Stomach (tissue), 9 donors: Measurements from ENCODE around the gene CYB5R4. TPM values are rescaled to one million over a fixed set of nuclear protein-coding genes. Genes with fewer than 3 reads are reported as not detected.

Source experiments
- DNase-seq, 2 donors: peaks; one replicate each; pipeline versions ENCODE4 v3.0.0 to v3.0.0-alpha.2; 2013 to 2019
- H3K27ac ChIP-seq, 5 donors: fragments of 200-600 bp in 4 of 5; sonication (generic) in 4 of 5; one replicate each; pipeline ENCODE4 v1.5.1; 2013 to 2019; ENCODE audit warnings: mild to moderate bottlenecking in 1 of 5, moderate library complexity in 1 of 5
- H3K27me3 ChIP-seq, 3 donors: fragments of 200-600 bp; sonication (generic); one replicate each; pipeline ENCODE4 v1.5.1; 2017 to 2019; ENCODE audit warnings: mixed run types in 1 of 3
- H3K36me3 ChIP-seq, 4 donors: fragments of 200-600 bp; sonication (generic); 1 replicate in 3 of 4; 2 replicates in 1 of 4; pipeline ENCODE4 v1.5.1; 2016 to 2019
- H3K4me1 ChIP-seq, 4 donors: fragments of 200-600 bp; sonication (generic); one replicate each; pipeline ENCODE4 v1.5.1; 2016 to 2019
- H3K4me3 ChIP-seq, 4 donors: fragments of 200-600 bp; sonication (generic) in 3 of 4; one replicate each; pipeline ENCODE4 v1.5.1; 2016 to 2019; ENCODE audit warnings: mild to moderate bottlenecking in 1 of 4
- H3K9me3 ChIP-seq, 4 donors: fragments of 200-600 bp; sonication (generic); one replicate each; pipeline ENCODE4 v1.5.1; 2016 to 2019
- CTCF ChIP-seq, 7 experiments: fragments of 450-650 bp in 4 of 7; fragments of 200-600 bp in 3 of 7; sonication (generic) in 3 of 7; IDR thresholded peaks; one replicate each; pipeline ENCODE4 v1.5.1; 2016 to 2019; ENCODE audit warnings: antibody characterized with exemption in 7 of 7, control low read depth in 2 of 7, mild to moderate bottlenecking in 1 of 7
- EP300 ChIP-seq: sonication (generic); formaldehyde crosslinking; IDR thresholded peaks from one replicate; pipeline ENCODE4 v1.6.1; 2017; ENCODE audit warnings: antibody characterized with exemption
- POLR2A ChIP-seq, 4 donors: fragments of 450-650 bp; IDR thresholded peaks; one replicate each; pipeline ENCODE4 v1.6.1; 2016; ENCODE audit warnings: antibody characterized with exemption in 4 of 4, control low read depth in 2 of 4, mild to moderate bottlenecking in 1 of 4, moderate library complexity in 1 of 4
- POLR2AphosphoS5 ChIP-seq, 3 donors: sonication (generic); formaldehyde crosslinking; IDR thresholded peaks; one replicate each; pipeline ENCODE4 v1.6.1; 2016; ENCODE audit warnings: antibody characterized with exemption in 3 of 3
- WGBS, 5 donors: extraction: QIAGEN DNeasy Blood & Tissue Kit in 3 of 5; methylation state at CpG; one replicate each; pipeline versions ENCODE4 v1.1.5 to v1.1.7; 2013 to 2018; 5-methylcytosine and 5-hydroxymethylcytosine counted together
- intact Hi-C: fragments of 100-400 bp; cut with DNase I; formaldehyde crosslinking; loops from one replicate; pipeline ENCODE4 v1.15.1; 2023; ENCODE audit warnings: low total_unique reads
- polyA plus RNA-seq, 3 donors: library from polyadenylated mRNA; stranded (reverse); fragments of 200-250 nt; gene quantifications; one replicate each; pipeline ENCODE4 v1.2.3, GENCODE V29; 2013
- total RNA-seq, 5 donors: library from RNA; depleted of rRNA; stranded (reverse); fragments of >200 nt; gene quantifications; one replicate each; pipeline versions ENCODE4 v1.1.0 to v1.2.3, GENCODE V29; 2014 to 2016
- donor health status: healthy with polysubstance abuse.
- donor health status: Bipolar disorder and iron deficiency.
- donor health status: healthy.

The CYB5R4 gene
- total and polyA plus RNA-seq, 8 donors: 0.89 to 50.7 (median 12.4) TPM

DNA sequence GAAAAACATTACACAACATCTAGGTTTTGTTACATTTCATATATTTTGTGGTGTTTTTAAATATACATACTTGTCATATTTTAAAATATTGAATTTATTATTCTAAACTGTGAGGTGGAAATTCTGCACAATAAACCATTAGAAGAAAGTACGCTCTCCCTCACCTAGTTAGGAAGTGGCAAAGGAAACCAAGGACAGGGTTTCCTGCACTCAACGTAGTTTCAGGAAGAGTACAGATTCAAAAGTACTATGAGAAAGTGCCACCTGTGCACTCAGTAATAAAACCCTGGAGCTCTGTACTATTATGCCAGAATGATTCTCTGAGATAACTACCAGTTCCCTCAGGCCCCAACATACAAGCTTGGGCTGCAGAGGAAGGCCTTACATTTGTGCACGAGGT lies 119.5 kb downstream of the CYB5R4 start:
- no peak overlapping the region for H3K27ac ChIP-seq
- TF ChIP-seq POLR2A (IDR thresholded peaks at IDR 0.05) (no peak), EP300 (no peak), POLR2AphosphoS5 (IDR thresholded peaks at IDR 0.05) (no peak), CTCF (IDR thresholded peaks at IDR 0.05) (no peak)
- intact Hi-C loops: no loop called here
- no peak for DNase-seq
- peaks cover 0 to 13% (median 4%) of the 10 kb centered on the region in 4 donors for H3K36me3 ChIP-seq
- H3K4me1 ChIP-seq: peaks cover 0 to 3% (median 0%) of the 10 kb centered on the region in 4 donors
- H3K27me3 ChIP-seq: no peaks in the 10 kb centered on the region
- H3K9me3 ChIP-seq: peaks cover 0 to 8% (median 0%) of the 10 kb centered on the region in 4 donors
- WGBS, 5 donors: 64 to 74% (median 74%) methylated on average over 3 of the region's 3 CpGs
- H3K4me3 ChIP-seq: no peak overlapping the region

- Histone ChIP-seq H3K27me3 (no peaks in the 10 kb centered on the region), H3K9me3 (peaks cover 0 to 8% (median 0%) of the 10 kb centered on the region in 4 donors), H3K27ac (no peak overlapping the region), H3K4me1 (no peaks in the 10 kb centered on the region), H3K4me3 (no peak overlapping the region), H3K36me3 (peaks cover 0 to 24% (median 8%) of the 10 kb centered on the region in 4 donors)
- TF ChIP-seq EP300: no peak
- no peak for TF ChIP-seq CTCF (IDR thresholded peaks at IDR 0.05)
- no peak for TF ChIP-seq POLR2A (IDR thresholded peaks at IDR 0.05)
- TF ChIP-seq POLR2AphosphoS5 (IDR thresholded peaks at IDR 0.05): no peak
- intact Hi-C loops: no loop called here
- no peak for DNase-seq
- 60 to 100% (median 95%) methylated on average over 1 of the region's 1 CpG for WGBS, 5 donors
These were observed 124.9 kb downstream of the CYB5R4 start for GRCh38 chr6:83984411-83984810.

- 80 to 91% (median 86%) methylated on average over 1 of the region's 1 CpG for WGBS, 5 donors
- H3K4me3 ChIP-seq: no peak overlapping the region
- TF ChIP-seq CTCF (IDR thresholded peaks at IDR 0.05): no peak
- TF ChIP-seq POLR2AphosphoS5 (IDR thresholded peaks at IDR 0.05): no peak
- TF ChIP-seq POLR2A (IDR thresholded peaks at IDR 0.05): no peak
- no peak for TF ChIP-seq EP300
- intact Hi-C loops: no loop called here
- no peaks in the 10 kb centered on the region for H3K4me1 ChIP-seq
- no peak for DNase-seq
- H3K36me3 ChIP-seq: peaks cover 0 to 24% (median 8%) of the 10 kb centered on the region in 4 donors
- H3K27ac ChIP-seq: no peak overlapping the region
- H3K9me3 ChIP-seq: peaks cover 0 to 8% (median 0%) of the 10 kb centered on the region in 4 donors
- no peaks in the 10 kb centered on the region for H3K27me3 ChIP-seq
These were observed 125.8 kb downstream of the CYB5R4 start for GRCh38 chr6:83985308-83985713.

DNA sequence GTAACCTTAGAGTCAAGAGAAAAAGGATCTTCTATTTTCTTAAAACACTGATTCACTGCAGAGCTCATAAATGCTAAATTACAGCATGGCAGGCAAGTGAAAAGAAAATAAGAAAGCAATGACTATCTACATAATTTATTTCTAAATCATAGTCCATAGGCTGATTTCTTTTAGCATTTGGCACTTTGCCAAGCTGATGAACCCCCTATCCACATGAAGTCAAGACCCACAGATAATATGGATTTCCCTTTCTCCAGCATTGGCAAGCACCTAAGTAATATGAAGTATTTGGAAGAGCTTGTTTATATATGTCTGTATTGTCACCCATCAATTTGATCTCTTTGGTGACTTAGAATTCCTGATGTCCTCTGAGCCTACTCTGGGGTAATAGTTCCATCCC lies 126.2 kb downstream of the CYB5R4 start:
- no peak for TF ChIP-seq CTCF (IDR thresholded peaks at IDR 0.05)
- no peak for TF ChIP-seq EP300
- TF ChIP-seq POLR2A (IDR thresholded peaks at IDR 0.05): no peak
- TF ChIP-seq POLR2AphosphoS5 (IDR thresholded peaks at IDR 0.05): no peak
- no peak for DNase-seq
- Histone ChIP-seq H3K4me1 (no peaks in the 10 kb centered on the region), H3K36me3 (peaks cover 0 to 24% (median 8%) of the 10 kb centered on the region in 4 donors), H3K4me3 (no peak overlapping the region), H3K9me3 (peaks cover 0 to 4% (median 0%) of the 10 kb centered on the region in 4 donors), H3K27me3 (no peaks in the 10 kb centered on the region), H3K27ac (no peak overlapping the region)
- intact Hi-C loops: no loop called here
